Keratinocyte (primary cell): Measurements from ENCODE around the gene PI4KA.
"Not testable (repeated sequence)": the region's sequence is repeated elsewhere in the genome, so short reads cannot be mapped to it uniquely, and the experiment has no call there.

Experiments
- CTCF ChIP-seq, 3 experiments: IDR thresholded peaks in 1 of 3; conservative IDR thresholded peaks in 1 of 3; optimal IDR thresholded peaks in 1 of 3; 2 replicates in 2 of 3; 3 replicates in 1 of 3; pipeline versions ENCODE3 to v1.5.1; 2011; ENCODE audit warnings: low read length in 3 of 3, mild to moderate bottlenecking in 3 of 3, moderate library complexity in 2 of 3, control low read depth in 1 of 3, inconsistent platforms in 1 of 3; ENCODE audit not compliant: insufficient read depth in 2 of 3; ENCODE audit errors: extremely low read depth in 1 of 3
- EZH2 ChIP-seq: IDR thresholded peaks from one replicate; pipeline ENCODE4 v1.6.1; 2012; ENCODE audit warnings: inconsistent platforms, mild to moderate bottlenecking, low read length, moderate library complexity

GRCh38 chr22:20694256-20694655 lies 164.4 kb downstream of the PI4KA start:
- not testable (repeated sequence) for TF ChIP-seq CTCF (optimal IDR thresholded peaks at IDR 0.05 in 1 of 3, IDR thresholded peaks at IDR 0.05 in 1 of 3, conservative IDR thresholded peaks at IDR 0.05 in 1 of 3; ENCODE audit: extremely low read depth in 1 of 3, insufficient read depth in 2 of 3, low read length in 3 of 3); EZH2
